Ishikawa (cell line): ENCODE results near the gene PZP.

Source experiments
- CEBPB ChIP-seq: IDR thresholded peaks from 2 replicates; pipeline ENCODE4 v1.6.1; 2012
- CREB1 ChIP-seq: IDR thresholded peaks from 2 replicates; pipeline ENCODE4 v1.6.1; 2012; ENCODE audit warnings: low read depth
- EGR1 ChIP-seq: IDR thresholded peaks from 2 replicates; pipeline ENCODE4 v1.6.1; 2012
- EP300 ChIP-seq: IDR thresholded peaks from 2 replicates; pipeline ENCODE4 v1.6.1; 2012; ENCODE audit warnings: borderline replicate concordance
- FOXM1 ChIP-seq: IDR thresholded peaks from 2 replicates; pipeline ENCODE4 v1.6.1; 2012; ENCODE audit warnings: low read depth, borderline replicate concordance
- MAX ChIP-seq: IDR thresholded peaks from 2 replicates; pipeline ENCODE4 v1.6.1; 2012
- NFIC ChIP-seq: IDR thresholded peaks from 2 replicates; pipeline ENCODE4 v1.6.1; 2012
- RAD21 ChIP-seq: IDR thresholded peaks from 2 replicates; pipeline ENCODE4 v1.6.1; 2012; ENCODE audit warnings: low read depth
- REST ChIP-seq: IDR thresholded peaks from 2 replicates; pipeline ENCODE4 v1.6.1; 2012; ENCODE audit warnings: low read depth, mild to moderate bottlenecking
- TAF1 ChIP-seq: IDR thresholded peaks from 2 replicates; pipeline ENCODE4 v1.6.1; 2012; ENCODE audit warnings: low read depth, mild to moderate bottlenecking
- TCF12 ChIP-seq: IDR thresholded peaks from 2 replicates; pipeline ENCODE4 v1.6.1; 2012; ENCODE audit warnings: low read depth
- TEAD4 ChIP-seq: IDR thresholded peaks from 2 replicates; pipeline ENCODE4 v1.6.1; 2012
- USF1 ChIP-seq: IDR thresholded peaks from 2 replicates; pipeline ENCODE4 v1.6.1; 2012
- YY1 ChIP-seq: IDR thresholded peaks from 2 replicates; pipeline ENCODE4 v1.6.1; 2012; ENCODE audit warnings: low read depth
- ZBTB7A ChIP-seq: IDR thresholded peaks from 2 replicates; pipeline ENCODE4 v1.6.1; 2012; ENCODE audit warnings: low read depth

PZP gene

DNA sequence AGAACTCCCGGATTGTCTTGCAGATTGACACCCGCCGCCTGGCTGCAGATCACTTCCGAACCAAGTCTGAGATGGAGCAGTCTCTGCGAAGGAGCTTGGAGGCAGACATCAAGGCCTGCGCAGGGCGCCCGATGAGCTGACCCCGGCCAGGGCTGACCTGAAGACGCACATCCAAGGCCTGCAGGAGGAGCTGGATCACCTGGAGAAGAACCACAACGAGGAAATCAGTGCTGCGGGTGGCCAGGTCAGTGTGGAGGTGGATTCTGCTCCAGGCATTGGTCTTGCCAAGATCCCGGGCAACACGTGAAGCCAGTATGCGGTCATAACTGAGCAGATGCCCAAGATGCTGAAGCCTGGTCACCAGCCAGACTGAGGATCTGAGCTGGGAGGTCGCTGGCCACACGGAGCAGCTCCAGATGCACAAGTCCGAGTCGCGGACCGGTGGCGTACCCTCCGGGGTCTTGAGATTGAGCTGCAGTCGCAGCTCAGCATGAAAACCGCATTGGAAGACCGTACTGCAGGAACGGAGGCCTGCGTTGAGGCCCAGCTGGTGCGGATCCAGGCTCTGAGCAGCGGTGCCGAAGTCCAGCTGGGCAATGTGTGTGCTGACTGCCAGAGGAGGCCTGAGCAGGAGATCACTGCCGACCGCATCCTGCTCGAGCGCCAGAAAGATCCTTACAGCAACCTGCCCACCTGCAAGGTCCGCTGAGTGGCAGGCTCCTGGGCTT, 80.1 kb downstream of the PZP start:
- TF ChIP-seq ZBTB7A (no peak), TAF1 (no peak), NFIC (no peak), CEBPB (no peak), TCF12 (no peak), TEAD4 (no peak), EGR1 (no peak), USF1 (no peak), MAX (no peak)

- TF ChIP-seq REST (no peak), RAD21 (no peak), ZBTB7A (no peak), YY1 (no peak)
These were observed 80.7 kb downstream of the PZP start for GRCh38 chr12:9127484-9127883.

GRCh38 chr12:9124383-9125031, 83.7 kb downstream of the PZP start:
- TF ChIP-seq RAD21 = no peak
- TF ChIP-seq REST = no peak
- TF ChIP-seq YY1 = no peak
- no peak for TF ChIP-seq EP300
- TF ChIP-seq FOXM1 = no peak
- TF ChIP-seq ZBTB7A = no peak
- no peak for TF ChIP-seq CREB1
- TF ChIP-seq USF1 = no peak
- TF ChIP-seq TAF1 = no peak
- TF ChIP-seq CEBPB = no peak
- TF ChIP-seq TCF12 = no peak
- no peak for TF ChIP-seq TEAD4

- TF ChIP-seq TCF12 (no peak), CREB1 (no peak), YY1 (no peak), FOXM1 (no peak), RAD21 (no peak)
These were observed 84.3 kb downstream of the PZP start for GRCh38 chr12:9123781-9124382.

DNA sequence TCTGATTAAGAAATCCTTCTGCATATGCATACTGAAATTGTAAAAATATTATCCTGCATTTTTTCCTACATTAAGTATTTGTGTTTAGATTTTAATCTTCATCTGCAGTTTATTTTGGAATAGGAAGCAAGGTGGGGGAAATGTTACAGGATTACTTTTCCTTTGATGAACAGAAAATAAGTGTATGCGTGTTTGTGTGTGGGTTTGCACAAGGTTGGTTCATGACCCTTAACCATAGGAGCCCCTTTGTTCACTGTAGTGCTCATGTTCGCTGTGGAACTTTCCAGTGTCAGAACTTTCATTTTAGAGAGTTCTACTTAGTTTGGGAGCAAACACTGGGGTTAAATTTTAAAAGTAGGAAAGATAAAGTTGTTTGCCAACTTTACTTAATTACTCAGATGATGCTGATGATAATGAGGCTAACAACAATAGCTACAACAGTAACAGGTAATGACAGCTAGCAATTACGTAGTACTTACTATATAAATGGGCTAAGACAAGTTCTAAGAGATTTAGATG, 86.0 kb downstream of the PZP start:
- TF ChIP-seq EP300 = no peak
- no peak for TF ChIP-seq CREB1
- no peak for TF ChIP-seq RAD21
- no peak for TF ChIP-seq YY1
- TF ChIP-seq TEAD4 = no peak

DNA sequence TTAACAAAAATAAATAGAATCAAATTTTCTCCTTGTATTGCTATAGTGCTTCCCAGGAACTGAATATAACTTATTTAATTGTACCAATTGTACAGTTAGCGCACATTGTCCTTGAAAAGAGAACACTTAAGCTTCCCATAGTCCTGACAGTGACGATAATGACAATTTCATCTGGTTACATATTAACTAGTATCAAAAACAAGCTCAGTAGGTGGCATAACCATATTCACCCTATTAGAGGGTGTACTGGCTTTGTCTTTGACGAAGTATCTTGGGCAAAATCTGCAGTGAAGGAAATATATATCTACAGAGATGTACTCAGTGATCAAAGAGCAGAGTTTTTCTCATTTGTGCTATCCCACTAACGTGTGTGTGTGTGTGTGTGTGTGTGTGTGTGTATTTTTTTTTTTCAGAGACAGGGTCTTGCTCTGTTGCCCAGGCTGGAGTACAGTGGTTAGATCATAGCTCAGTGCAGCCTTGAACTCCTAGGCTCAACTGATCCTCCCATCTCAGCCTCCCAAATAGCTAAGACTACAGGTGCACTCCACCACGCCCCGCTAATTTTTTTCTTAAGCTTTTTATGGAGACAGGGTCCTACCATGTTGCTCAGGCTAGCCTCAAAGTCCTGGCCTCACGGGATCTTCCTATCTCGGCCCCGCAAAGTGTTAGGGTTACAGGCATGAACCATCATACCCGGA, 87.6 kb downstream of the PZP start:
- TF ChIP-seq NFIC = no peak
- no peak for TF ChIP-seq TEAD4
- no peak for TF ChIP-seq FOXM1
